GM19023 (cell line): ENCODE measurements around the gene RALGAPA1.

Experiments used
- ATAC-seq: cut with Tn5 transposase; IDR thresholded peaks from one replicate; pipeline ENCODE4 v1.9.1; 2021; ENCODE audit warnings: mild to moderate bottlenecking, moderate library complexity; ENCODE audit not compliant: unreplicated experiment

The RALGAPA1 gene

GRCh38 chr14:35503646-35504045, 305.4 kb downstream of the RALGAPA1 start:
- ATAC-seq: no peak

- no peak for ATAC-seq
Observed at GRCh38 chr14:35499180-35499579, 309.9 kb downstream of the RALGAPA1 start.

- no peak for ATAC-seq
Observed at GRCh38 chr14:35495278-35495677, 313.8 kb downstream of the RALGAPA1 start.

- ATAC-seq: no peak
Observed at GRCh38 chr14:35492569-35493014, 316.5 kb downstream of the RALGAPA1 start.
